HG03064 (cell line): ENCODE data around the gene NIPBL.
"Not testable (repeated sequence)": the region's sequence is repeated elsewhere in the genome, so short reads cannot be mapped to it uniquely, and the experiment has no call there.

Experiments
- ATAC-seq: cut with Tn5 transposase; IDR thresholded peaks from one replicate; pipeline ENCODE4 v1.9.1; 2021; ENCODE audit warnings: low read depth; ENCODE audit not compliant: unreplicated experiment

NIPBL gene, protein sequence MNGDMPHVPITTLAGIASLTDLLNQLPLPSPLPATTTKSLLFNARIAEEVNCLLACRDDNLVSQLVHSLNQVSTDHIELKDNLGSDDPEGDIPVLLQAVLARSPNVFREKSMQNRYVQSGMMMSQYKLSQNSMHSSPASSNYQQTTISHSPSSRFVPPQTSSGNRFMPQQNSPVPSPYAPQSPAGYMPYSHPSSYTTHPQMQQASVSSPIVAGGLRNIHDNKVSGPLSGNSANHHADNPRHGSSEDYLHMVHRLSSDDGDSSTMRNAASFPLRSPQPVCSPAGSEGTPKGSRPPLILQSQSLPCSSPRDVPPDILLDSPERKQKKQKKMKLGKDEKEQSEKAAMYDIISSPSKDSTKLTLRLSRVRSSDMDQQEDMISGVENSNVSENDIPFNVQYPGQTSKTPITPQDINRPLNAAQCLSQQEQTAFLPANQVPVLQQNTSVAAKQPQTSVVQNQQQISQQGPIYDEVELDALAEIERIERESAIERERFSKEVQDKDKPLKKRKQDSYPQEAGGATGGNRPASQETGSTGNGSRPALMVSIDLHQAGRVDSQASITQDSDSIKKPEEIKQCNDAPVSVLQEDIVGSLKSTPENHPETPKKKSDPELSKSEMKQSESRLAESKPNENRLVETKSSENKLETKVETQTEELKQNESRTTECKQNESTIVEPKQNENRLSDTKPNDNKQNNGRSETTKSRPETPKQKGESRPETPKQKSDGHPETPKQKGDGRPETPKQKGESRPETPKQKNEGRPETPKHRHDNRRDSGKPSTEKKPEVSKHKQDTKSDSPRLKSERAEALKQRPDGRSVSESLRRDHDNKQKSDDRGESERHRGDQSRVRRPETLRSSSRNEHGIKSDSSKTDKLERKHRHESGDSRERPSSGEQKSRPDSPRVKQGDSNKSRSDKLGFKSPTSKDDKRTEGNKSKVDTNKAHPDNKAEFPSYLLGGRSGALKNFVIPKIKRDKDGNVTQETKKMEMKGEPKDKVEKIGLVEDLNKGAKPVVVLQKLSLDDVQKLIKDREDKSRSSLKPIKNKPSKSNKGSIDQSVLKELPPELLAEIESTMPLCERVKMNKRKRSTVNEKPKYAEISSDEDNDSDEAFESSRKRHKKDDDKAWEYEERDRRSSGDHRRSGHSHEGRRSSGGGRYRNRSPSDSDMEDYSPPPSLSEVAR (N-terminal part only)

DNA sequence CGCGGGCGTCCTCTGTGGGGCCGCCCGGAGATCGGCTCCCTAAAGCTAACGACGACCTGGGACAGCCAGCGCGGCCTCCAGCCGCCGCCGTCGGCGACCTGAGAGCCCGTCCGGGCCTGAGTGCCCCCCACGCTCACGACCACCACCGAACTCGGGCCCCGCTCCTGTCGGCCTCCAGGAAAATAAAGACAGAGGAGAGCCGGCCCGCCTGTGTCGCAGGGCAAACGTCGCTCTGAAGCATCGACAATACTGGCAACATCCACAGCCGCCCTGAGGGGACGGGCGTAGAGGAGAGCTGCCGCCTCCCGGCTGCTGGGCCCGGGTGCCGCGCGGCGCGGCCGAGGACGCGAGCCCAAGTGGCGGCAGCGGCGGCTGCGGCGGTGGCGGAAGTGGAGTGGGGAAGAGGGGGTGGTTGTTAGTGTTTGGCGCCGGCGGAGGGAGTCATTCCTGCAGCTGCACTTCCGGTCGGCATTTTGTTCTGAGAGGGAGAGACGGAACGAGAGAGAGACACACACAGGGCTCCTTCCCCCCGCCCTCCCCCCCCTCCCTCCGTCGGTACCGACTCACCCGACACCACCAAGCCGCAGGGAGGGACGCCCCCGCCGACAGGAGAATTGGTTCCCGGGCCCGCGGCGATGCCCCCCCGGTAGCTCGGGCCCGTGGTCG lies at the start of gene NIPBL:
TSS of gene NIPBL (plus strand) at position 471 of the 666 bp plus-strand sequence. CDS start 76,928 bp downstream, outside the sequence.
- ATAC-seq = peak; percentile 43

GRCh38 chr5:36832274-36832673 lies 44.3 kb upstream of the NIPBL start:
- no peak for ATAC-seq

- ATAC-seq = no peak
Measured at GRCh38 chr5:36836831-36837230, 39.7 kb upstream of the NIPBL start.

GRCh38 chr5:36839489-36840476 lies 36.8 kb upstream of the NIPBL start:
- no peak for ATAC-seq

- no peak for ATAC-seq
Measured at GRCh38 chr5:36841677-36842076, 34.9 kb upstream of the NIPBL start.

DNA sequence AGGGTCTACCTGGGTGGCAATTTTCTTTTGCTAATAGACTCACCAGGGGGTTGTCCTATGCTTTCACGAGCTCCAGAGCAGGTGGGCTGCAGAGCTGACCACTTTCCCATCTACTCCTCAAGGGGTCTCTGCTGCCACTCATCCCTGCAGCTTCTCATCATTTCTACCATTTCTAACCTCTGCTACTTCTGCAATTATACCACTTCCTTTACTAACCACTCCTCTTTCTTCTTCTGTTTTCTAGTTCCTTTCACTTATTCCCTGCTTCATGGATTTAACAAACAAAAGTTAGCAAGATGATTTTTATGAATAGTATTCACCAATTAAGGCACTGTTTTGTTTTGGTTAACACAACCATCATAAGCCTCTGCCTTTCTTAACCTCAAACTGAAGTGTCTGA lies 34.5 kb upstream of the NIPBL start:
- no peak for ATAC-seq

- ATAC-seq = no peak
Measured at GRCh38 chr5:36844305-36844704, 32.3 kb upstream of the NIPBL start.

- not testable (repeated sequence) for ATAC-seq
Measured at GRCh38 chr5:36848545-36848944, 28.0 kb upstream of the NIPBL start.

DNA sequence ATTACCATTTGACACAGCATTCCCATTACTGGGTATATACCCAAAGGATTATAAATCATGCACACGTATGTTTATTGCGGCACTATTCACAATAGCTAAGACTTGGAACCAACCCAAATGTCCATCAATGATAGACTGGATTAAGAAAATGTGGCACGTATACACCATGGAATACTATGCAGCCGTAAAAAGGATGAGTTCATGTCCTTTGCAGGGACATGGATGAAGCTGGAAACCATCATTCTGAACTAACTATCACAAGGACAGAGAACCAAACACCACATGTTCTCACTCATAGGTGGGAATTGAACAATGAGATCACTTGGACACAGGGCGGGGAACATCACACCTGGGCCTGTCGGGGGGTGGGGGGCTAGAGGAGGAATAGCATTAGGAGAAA lies 23.7 kb upstream of the NIPBL start:
- not testable (repeated sequence) for ATAC-seq

DNA sequence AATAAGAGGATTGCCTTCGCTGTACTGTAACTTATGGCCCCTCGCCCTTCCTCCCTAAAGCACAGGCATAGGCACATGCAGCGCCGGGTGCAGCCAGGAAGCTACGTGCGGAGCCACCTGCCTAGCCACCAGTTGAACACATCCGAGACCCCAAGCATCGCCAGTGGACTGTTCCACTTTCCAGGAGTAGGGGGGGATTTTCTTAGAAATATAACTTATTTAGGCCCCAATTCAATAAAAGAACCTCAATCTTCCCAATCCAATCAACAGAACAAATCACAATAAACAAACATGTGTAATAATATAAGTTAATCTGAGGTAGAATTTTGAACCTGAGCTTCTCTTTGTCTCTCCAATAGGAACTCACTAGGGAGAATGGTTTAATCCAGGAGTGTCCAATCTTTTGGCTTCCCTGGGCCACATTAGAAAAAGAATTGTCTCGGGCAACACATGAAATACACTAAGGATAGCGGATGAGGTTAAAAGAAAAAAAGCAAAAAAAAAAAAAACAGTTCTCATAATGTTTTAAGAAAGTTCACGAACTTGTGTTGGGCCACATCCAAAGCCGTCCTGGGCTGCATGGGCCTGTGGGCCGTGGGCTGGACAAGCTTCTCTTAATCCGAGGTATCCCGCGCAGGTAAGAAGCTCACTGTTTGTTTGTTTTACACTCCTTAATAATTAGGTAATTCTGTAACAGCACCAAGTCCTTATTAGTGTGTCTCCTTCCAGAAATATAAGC lies 22.0 kb upstream of the NIPBL start:
- no peak for ATAC-seq

GRCh38 chr5:36855141-36855495 lies 21.5 kb upstream of the NIPBL start:
- no peak for ATAC-seq

GRCh38 chr5:36861871-36862270 lies 14.7 kb upstream of the NIPBL start:
- no peak for ATAC-seq

GRCh38 chr5:36870399-36871040 lies 6.0 kb upstream of the NIPBL start:
- peak; percentile 65 for ATAC-seq

DNA sequence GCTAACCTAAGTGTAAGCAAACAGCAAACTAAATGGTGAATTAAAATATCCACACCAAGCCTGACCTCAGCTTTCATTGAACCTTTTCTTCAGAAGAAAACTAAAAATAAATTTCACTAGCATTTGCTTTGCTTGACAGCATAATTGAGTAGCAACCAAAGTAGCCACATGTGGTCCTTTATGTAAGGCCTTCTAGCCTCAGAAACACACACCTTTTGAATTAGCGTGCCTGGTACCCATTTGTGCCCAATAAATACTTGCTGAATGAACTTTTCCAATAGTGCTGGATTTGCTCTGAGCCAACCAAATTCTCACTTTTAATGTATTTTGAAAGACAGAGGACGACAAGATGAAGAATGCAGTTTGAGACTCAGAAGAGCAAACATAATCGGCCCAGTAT lies 2.1 kb upstream of the NIPBL start:
- no peak for ATAC-seq

DNA sequence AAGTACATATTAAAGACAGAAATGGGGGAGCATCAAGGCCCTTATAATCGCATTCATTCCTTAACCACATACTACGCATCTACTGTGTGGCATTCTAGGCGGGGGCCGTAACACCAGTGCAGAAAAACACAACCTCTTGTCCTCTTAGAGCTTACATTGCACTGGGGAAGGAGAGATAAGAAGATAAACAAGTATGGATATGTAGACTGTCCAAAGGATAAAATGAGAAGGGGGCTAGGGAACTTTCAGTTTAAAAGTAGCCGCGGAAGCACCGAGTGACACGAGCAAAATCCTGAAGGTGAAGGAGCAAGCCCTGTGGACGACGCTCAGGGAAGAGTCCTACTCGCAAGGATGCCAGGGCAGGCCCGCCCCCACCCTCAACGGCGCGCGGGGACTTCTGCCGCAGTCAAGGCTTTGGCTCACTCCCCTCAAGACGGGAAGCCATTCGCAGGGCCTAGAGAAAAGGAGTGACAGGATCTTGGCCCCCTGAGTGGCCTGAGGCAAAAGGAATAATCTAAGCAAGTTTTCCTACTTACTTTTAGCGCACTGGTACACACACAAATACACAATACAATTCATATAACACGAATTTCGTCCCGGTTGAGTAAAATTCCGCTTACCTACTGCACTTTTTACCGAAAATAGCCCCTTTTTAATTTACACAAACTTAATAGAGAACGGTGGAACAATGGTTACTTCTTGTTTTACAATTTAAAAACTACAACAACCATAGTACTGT lies 1.3 kb upstream of the NIPBL start:
- ATAC-seq = no peak

DNA sequence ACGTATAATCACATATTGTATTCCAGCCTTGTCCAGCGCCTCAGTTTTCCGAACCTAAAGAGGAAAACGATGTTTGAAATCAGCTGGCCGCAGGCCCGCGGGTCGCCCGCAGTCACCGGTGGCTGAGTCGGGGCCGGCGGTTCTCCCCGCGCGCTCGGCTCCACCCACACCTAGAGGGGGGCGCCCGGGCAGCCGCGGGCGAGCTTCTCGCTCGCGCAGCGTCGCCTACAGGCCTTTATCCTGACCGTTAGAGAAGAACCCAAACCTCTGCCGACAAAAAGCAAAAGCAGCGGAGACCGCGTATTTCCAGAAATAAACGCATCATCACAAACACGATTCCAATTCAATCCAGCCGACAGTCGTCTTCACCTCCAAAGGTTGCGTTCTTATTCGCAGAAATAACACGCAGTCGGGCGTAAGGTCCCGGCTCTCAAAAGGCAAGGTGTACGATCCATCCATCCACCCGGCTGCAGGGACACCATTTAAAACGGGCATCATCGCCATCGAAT lies 725 bp upstream of the NIPBL start:
- peak; percentile 55 for ATAC-seq

- ATAC-seq = peak; percentile 6
Measured at GRCh38 chr5:36876965-36877666, 547 bp downstream of the NIPBL start.
